Measurements from ENCODE around the gene ADAMTS12.

The ADAMTS12 gene

DNA sequence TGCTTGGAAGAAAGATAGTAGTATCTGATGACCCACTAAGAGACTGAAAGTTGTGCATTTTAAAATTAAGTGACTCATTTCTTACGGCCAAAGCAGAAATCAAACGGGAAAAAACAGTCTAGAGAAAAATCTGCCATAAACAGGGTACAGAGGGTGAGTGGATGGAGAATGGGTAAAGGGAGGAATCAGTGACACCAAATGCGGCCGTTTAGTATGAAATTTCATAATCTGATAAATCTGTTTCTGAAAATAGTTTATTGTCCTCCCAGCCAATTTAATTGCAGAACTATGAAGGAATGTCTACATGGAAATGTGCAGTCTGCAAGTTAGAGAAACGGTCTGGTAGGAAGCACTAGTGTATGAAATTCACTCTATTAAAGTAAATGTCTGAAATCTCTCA lies 39.5 kb downstream of the ADAMTS12 start:
- FAIRE-seq (no peak), DNase-seq (ENCODE audit: insufficient read length, low spot score) (no peak)

DNA sequence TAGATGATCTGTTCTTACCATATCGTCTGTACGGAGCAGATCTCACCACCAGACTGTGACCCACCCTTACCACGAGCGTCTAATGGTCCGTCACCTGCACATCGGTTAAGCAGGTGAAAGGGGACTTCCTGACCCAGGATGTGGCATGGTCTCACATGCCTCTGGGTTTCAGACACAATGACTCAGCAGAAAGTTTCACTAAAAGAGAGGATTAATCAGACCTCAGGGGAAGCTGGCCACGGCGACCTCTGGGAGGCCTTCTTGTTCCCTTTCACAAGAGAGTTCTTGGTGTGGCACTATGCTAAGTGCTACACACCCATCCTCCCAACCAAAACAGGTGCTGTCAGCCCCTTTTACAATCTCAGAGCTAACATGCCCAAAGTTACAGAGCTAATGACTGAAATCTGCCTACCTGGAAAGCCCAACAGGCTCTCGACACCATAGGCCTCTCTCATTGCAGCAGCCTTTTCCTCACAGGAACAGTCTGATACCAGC lies 41.6 kb downstream of the ADAMTS12 start:
- peak; percentile 85 for FAIRE-seq
- DNase-seq (ENCODE audit: insufficient read length, low spot score): peak; percentile 43

DNA sequence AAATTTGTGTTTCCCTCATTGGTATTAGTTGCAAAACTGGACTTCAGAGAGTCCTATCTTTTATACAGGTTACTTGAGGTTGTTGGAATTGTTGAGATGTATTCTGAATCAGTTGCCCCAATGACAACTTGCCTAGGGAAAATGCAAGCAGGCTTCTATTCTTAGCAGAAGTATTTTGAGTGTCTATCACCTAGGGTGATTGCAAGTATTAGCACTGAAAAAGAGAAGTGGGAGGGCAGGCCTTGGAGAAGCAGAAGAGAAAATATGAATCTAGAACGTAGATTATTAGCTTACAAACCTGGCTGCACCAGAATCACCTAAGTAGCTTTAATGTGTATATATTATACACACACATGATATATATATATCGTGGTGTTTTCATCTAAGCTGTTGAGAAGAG lies 43.2 kb downstream of the ADAMTS12 start:
- no peak for FAIRE-seq

DNA sequence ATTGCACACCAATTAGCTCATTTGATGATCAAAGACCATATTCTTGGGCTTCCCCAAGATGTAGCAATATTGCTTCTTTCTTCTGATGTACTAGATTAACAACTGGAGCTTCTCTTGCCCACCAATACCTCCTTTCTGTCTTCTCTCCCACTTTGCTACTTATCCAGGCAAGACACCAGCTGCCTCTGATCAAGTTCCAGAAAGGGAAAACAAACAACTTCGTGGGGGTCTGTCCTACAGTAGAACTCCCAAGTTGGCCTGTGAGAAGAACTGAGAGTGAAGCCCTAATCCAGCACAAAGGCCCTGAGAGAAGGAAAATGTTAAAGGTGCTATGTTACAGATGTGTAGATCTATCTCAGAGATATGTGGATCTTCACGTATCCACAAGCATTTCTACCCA lies 44.9 kb downstream of the ADAMTS12 start:
- no peak for DNase-seq (ENCODE audit: insufficient read length, low spot score)
- no peak for FAIRE-seq

More for the DNA sequence above, 43.2 kb downstream of the ADAMTS12 start:
- DNase-seq (ENCODE audit: insufficient read length, low spot score): no peak

DNA sequence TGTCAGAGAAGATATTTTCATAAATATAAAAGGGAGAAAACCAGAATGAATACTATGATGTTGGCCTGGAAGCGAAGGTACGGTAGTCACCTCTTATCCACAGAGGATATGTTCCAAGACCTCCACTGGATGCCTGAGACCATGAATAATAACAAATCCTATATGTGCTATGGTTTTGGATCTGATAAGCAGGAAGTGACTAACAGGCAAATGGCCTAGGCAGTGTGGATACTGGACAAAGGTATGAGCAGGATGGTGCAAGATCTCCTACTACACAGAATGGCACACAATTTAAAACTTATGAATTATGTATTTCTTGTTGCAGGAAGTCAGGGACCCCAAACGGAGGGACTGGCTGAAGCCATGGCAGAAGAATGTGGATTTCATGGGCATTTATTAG lies 48.2 kb downstream of the ADAMTS12 start:
- FAIRE-seq (peak; percentile 76), DNase-seq (ENCODE audit: insufficient read length, low spot score) (peak; percentile 48)

DNA sequence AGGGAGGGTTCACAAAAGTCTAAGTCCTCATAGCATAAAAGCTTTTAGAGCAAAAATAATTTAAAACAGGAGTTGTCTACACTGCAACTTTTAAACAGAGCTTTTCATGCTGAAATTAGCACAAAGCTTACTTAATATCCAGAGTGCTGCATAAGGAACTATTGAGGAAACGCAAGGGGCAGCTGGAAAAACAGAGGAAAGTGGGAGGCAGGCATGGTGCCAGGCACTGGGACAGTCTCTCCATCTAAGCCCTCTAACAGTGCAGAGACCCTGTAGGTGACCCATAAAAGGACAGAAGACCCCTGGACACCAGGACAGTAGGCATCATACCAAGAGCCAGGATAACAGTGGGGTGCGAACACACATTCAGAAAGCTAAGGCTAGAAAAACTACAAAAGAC lies 49.3 kb downstream of the ADAMTS12 start:
- FAIRE-seq (no peak), DNase-seq (ENCODE audit: insufficient read length, low spot score) (no peak)

DNA sequence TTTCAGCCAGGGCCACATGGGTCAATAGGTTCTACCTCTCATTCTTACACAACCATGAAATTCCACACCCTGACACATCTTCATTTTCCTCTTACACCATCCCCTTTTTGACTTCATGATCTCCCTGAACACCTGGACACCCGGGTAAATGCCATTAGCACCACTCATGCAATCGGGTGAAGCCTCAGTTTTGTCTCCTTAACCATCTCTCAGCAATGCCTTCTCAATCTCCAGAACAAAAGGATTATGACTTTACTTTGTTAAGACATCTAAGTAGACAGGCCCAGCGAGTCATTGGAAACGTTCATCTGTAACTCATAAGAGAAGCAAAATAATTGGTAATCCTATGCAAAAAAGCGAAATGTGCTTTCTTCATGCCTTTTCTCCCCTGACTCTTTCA lies 49.9 kb downstream of the ADAMTS12 start:
- DNase-seq (ENCODE audit: insufficient read length, low spot score) (no peak), FAIRE-seq (peak; percentile 23)

DNA sequence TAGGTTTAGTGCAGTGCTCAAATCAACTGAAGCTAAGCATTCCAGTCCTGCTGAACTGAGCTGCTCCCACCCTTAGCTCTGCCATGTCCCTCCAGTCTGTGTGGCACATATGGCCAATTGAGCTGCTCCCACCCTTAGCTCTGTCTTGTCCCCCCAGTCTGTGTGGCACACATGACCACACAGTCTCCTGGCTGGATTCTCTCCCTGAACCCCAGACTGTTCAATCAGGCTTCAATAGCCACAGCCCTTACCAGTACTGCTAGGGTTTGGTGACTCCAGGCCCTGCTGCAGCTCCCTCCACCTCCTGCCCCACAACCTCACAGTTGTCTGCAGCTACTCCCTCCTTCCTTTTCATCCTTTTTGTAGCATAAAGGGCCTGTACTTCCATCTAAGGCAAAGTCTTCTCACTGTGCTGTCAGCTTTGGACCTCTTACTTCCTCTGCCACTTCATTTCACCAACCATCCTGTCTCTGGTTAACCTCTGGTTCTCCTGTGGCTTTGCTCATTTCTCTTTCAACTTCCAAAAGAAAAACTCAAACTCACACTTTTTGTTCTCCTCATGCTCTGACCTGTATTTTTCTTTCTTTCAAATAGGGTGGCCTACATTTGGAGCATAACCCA lies 50.8 kb downstream of the ADAMTS12 start:
- DNase-seq (ENCODE audit: insufficient read length, low spot score): no peak
- no peak for FAIRE-seq

DNA sequence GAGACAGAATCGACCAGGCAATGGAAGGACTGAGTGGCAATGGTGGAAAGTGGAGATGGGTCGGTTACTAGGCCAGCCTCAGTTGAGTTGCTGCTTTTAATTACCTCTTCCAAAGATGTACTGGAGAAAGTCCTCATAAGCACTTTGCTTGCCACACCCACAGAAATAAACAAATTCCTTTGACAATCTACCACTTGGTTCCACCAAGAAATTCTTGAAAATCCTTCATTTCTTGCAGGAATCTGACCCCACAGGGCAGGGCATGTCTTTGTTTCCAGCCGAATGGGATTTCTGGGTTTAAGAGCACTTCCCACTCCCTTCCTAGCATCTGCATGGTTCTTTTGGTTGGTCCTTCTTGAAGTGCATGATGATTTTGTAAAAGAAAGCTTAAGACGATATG lies 54.5 kb downstream of the ADAMTS12 start:
- FAIRE-seq (no peak), DNase-seq (ENCODE audit: insufficient read length, low spot score) (no peak)

DNA sequence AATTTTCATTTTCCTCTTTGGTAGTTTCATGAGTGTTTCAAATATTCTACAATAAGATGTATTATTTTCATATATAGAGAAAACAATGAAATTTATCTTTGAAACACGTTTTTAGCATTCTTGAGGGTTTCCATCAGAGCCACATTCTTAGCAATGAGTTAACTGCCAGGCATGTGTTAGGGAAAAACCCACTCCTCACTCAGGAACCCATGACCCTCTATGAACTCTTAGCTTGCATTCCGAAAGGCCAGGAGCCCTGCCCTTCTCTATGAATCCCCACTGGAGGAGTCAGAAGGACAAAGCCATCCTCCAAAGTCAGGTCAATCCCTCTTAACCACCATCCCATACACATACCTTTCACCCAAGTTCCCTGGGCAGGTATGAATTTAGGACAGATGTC lies 57.5 kb downstream of the ADAMTS12 start:
- FAIRE-seq (peak; percentile 85), DNase-seq (ENCODE audit: insufficient read length, low spot score) (no peak)

DNA sequence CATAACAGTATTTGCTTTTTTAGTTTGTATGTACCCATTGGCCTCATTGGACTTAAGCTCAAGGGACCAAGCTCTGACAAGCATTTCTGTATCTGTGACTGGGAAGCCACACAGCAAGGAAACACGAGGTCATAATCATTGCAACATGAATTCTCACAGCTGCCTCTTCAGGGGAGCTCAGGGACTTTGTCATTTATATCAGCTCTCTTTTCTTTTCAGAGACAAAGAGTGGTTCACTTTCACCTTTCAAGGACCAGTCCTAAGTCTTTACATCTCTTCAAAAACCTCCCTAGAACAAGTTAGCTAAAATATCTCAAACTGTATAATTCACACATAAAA lies 58.6 kb downstream of the ADAMTS12 start:
- FAIRE-seq (peak; percentile 60), DNase-seq (ENCODE audit: insufficient read length, low spot score) (no peak)

DNA sequence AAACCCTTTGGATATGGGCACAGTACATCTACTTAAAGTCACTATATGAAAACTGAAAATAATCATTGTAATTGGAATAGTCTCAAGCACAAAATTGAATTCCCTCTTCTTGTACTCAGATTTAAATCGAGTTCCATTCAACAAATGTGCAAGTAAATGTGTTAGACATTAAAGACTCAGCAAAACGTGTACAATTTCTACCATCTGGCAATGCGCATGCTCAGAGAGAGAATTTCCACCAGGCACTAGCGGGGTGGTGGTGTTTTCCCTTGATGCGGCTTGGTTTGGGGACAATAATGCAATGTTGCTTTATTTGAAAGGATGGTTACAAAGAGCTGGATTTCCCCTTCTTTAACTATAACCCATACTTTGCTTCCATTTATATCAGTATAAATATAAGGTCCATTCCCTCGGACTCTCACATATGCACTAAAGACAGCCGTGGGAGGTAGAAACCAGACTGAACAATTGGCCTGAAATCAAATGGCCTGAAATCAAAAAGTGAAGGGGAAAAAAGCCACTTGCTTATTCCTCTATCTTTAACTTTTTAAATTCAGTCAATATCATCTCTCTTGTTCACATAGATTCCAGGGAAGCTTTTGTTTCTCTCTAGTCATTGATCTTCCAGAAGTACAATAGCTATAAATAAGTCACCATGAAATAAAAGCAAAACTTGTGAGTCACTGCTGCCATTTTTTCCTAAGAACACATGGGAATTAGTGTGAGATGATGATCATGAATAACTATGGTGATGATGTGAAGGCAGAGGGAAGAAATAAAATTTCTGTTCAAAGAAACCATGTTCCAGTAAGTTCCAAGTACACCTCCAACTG lies 59.2 kb downstream of the ADAMTS12 start:
- DNase-seq (ENCODE audit: insufficient read length, low spot score) (no peak), FAIRE-seq (no peak)

DNA sequence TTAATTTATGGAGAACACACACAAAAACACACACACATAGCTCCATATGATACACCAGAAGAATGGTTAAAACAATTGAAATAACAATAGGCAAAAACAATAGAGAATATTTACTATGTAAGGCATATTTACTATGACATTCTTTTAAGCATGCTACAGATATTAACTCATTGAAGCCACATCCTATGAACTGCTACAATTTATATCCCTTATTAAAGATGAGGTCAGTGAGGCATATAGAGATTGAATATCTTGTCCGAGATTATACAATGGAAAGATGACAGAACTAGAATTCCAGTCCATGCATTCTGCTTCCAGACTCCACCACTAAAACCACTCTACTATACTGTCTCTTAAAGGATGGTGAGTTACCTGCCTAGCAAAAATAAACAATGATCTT lies 60.7 kb downstream of the ADAMTS12 start:
- no peak for DNase-seq (ENCODE audit: insufficient read length, low spot score)
- FAIRE-seq: no peak

DNA sequence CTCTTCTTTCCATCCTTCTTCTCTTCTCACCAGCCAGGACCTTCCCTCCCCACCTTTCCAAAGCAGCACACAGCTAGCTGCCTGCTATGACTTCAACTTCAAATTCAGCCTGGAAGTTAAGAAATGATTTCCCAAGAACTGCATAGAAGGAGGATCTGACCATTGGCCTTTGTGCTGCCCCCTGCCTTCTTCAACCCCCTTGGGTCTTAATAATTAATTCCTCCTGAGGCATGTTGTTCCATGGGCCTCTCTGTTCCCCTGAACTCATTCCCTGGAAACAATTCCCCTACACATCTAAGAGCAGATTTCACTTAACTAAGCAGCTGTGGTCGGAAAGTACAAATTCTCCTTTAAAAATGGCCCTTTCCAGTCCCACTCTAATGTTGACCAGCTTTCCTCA lies 62.4 kb downstream of the ADAMTS12 start:
- FAIRE-seq (peak; percentile 9), DNase-seq (ENCODE audit: insufficient read length, low spot score) (no peak)

DNA sequence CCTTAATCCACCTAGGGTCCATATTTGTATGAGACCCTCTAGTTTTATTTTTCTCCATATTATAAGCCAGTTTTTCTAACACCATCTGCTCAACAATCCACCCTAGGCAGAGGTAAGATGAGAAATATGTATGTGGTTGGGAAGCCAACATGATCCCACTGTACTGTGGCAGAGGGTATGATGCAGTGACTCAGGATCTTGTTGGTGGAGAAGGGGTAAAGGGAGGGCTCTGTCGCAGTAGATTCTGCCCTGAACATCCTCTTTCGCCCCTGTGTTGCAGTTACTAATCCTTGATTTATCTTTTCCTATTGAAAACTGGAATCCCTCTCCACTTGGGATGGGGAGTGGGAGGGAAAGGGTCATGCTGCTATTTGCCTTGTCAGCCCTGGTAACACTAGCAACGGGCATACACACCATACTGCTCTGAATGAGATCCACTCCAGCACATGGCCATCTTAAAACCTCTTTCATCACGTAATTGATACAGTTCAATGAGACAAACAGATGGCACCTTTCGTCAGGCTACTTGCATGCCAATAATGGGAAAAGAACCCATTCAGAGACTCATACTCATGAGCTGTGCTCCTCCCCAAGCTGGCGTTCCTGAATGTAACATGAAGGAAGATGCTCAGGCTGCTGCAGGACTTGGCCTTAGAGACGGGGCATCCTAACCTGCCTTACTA lies 63.0 kb downstream of the ADAMTS12 start:
- peak; percentile 94 for FAIRE-seq
- no peak for DNase-seq (ENCODE audit: insufficient read length, low spot score)

DNA sequence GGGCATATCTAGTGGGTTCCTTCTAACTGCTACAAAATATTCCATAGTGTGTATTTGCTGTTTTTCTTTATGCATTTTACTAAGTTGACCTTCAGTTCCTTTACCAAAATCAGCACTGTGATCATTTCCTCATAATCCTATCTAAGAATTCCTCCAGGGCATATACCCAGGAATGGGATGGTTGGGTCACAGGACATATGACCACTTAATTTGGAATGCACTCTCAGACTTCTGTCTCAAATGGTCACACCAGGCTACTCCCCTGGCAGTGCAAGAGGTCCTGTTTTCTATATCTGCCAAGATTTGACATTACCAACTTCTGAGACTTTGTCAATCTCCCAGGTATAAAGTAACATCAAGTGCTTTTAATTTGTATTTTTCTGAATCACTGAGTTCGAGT lies 63.9 kb downstream of the ADAMTS12 start:
- FAIRE-seq: no peak
- no peak for DNase-seq (ENCODE audit: insufficient read length, low spot score)

DNA sequence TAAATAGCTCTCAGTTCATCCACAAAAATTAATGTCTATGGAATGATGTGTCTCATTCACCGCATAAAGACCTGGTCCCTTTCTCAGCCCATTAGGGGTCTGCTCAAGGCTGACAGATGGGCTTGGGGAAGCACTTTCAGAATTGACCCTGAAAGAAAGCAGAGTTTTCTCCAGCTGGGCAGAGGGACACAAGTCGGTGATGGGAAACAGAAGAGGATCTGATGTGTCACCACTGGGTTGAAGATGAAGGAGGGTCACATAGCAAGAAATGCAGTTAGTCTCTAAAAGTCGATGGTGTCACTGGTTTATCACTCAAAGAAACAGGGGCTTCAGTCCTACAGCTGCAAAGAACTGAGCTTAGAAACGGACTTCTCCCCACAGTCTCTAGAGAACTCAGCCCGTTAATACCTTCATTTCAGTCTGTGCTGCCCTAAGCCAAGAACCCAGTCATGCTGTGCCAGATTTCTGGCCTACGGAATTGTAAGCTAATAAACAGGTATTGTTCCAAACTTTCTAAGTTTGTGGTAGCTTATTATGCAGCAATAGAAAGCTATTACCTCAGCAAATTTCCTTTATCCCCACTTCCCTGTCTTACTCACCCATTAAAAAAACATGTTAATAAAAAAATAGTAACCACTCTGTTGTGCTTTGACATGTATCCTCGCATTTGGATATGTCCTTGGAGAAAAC lies 64.6 kb downstream of the ADAMTS12 start:
- FAIRE-seq (peak; percentile 65), DNase-seq (ENCODE audit: insufficient read length, low spot score) (no peak)

DNA sequence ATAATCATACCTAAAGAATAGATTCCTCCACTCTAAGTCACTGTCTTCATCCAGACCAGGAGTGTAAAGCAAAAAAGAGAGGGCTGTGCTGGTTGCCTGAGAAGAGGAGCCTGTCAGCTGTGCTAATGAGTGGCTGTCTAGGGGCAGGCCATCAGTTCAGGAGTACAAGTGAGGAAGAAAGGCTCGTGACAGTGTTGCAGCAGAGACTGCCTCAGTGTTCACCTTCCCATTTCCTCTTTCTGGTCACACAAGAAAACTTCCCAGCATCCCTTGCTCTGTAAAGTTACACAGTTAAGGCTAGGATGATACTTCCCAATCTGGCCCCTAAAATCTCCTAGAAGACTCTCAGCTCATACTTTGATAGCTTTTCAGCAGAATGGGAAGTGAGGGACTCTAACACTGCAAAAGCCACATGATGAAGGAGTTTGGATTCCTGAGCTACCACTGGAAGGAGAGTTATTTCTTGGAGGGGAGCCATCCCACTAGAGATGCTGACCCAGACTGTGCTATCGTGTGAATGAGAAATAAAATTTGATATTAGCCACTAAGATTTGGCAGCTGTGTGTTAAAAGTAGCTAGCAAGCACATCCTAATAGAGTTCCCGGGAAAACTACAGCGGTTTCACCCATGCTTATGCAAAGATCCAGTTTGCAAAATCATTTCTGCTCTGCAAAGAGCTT lies 67.1 kb downstream of the ADAMTS12 start:
- DNase-seq (ENCODE audit: insufficient read length, low spot score): no peak
- FAIRE-seq: peak; percentile 83

DNA sequence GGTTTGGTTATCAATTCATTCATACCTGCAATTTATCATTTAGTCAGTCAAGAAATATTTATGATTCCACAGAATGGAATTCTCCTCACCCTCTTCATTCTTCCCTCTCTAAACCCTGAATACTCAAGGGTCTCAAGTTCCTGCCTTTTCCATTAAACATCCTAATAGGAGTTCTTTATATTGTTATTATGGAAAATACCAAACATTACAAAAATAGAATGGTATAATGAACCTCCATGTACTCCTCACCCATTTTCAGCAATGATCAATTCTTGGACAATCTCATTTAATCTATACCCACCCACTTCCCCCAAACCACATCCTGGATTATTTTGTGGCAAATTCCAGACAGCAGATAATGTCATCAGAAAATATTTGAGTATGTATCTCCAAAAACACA lies 74.5 kb downstream of the ADAMTS12 start:
- no peak for FAIRE-seq
- no peak for DNase-seq (ENCODE audit: insufficient read length, low spot score)

DNA sequence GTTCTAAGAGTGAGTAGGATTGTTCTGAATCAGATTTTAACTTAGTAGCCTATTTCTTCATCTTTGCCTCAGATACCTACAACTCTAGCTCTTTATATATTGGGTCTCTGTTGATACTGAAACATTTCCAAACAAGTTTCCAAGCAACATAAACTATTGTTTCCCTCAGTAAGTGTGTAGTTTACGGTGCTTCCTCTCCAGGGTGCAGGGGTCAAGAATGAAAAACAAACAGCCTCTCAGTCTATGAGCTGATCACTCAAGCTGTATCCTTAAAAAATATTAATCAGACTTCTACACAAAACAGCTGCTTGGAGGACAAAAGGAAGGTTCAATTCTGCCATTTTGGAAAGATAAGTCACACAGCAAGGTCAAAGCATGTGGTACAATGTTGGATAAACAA lies 75.0 kb downstream of the ADAMTS12 start:
- FAIRE-seq (no peak), DNase-seq (ENCODE audit: insufficient read length, low spot score) (no peak)

DNA sequence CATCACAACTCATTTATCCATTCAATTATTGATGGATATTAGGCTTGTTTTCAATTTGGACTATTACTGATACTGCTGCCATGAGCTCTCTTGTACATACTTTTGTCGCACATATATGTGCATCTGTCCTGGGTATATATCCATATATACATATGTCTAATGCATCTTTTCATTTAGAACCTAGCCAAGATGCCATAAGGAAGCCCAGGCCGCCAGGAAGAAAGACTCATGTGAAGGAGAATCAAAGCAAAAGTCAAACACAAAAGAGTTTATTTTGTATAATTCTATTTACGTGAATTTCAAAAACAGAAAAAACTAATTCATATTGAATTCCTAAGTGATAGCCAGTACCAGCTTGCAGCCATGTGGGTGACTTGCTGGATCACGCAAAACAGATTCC lies 79.0 kb downstream of the ADAMTS12 start:
- DNase-seq (ENCODE audit: insufficient read length, low spot score) (no peak), FAIRE-seq (no peak)

All from HTR-8/SVneo (cell line).